Measurements from ENCODE around the gene RBMX. TPM values are rescaled to one million over a fixed set of nuclear protein-coding genes. Genes with fewer than 3 reads are reported as not detected.

Gene RBMX
- total RNA-seq, 1 experiment from 2014 or later = 414 TPM

GRCh38 chrX:136829413-136829812 is 51.1 kb downstream of the RBMX start:
- H2AK5ac ChIP-seq (ENCODE audit: insufficient read length, low read length) = no peak overlapping the region
- no peak for TF ChIP-seq CTCF (conservative IDR thresholded peaks at IDR 0.05)
- H3K9ac ChIP-seq (ENCODE audit: extremely low read depth, insufficient read length, low read length) = no peak overlapping the region
- H2AFZ ChIP-seq (ENCODE audit: low read length) = no peak overlapping the region
- H3K23me2 ChIP-seq (ENCODE audit: insufficient read length, low read depth, low read length, poor library complexity, severe bottlenecking) = no peaks in the 10 kb centered on the region
- no peak for DNase-seq
- no peaks in the 10 kb centered on the region for H3K27me3 Mint-ChIP-seq (ENCODE audit: low read depth)
- H3T11ph ChIP-seq (ENCODE audit: low read length) = no peak overlapping the region
- no peak overlapping the region for H2BK15ac ChIP-seq (ENCODE audit: low read depth, low read length)
- H3K18ac ChIP-seq (ENCODE audit: insufficient read length, low read depth, low read length) = no peak overlapping the region
- no peak overlapping the region for H2BK120ac ChIP-seq (ENCODE audit: low read depth, low read length, poor library complexity, severe bottlenecking)
- no peak overlapping the region for H3K4ac ChIP-seq (ENCODE audit: low read depth, low read length)
- no peak overlapping the region for H3K56ac ChIP-seq (ENCODE audit: insufficient read length, low read depth, low read length)
- H3K9me3 Mint-ChIP-seq = peaks cover 60 to 68% of the 10 kb centered on the region in 2 experiments
- no peak overlapping the region for H3K4me3 Mint-ChIP-seq
- H3K23ac ChIP-seq (ENCODE audit: insufficient read length, low read depth, low read length) = no peak overlapping the region
- no peaks in the 10 kb centered on the region for H3K79me1 ChIP-seq (ENCODE audit: insufficient read depth, low read depth, low read length, poor library complexity, severe bottlenecking)
- no peak overlapping the region for H4K8ac ChIP-seq (replicated peaks; ENCODE audit: insufficient read length, low read depth, low read length)
- peaks cover 4 to 10% (median 5%) of the 10 kb centered on the region in 3 experiments; a peak in 3 of 7 replicates for H3K36me3 Mint-ChIP-seq (ENCODE audit: insufficient read depth in 1 of 3, low read depth in 3 of 3)
- no peak overlapping the region for H2BK20ac ChIP-seq (ENCODE audit: low read depth, low read length, poor library complexity, severe bottlenecking)
- H3K4me1 ChIP-seq (ENCODE audit: insufficient read depth, low read length) = no peaks in the 10 kb centered on the region
- H4K5ac ChIP-seq (ENCODE audit: insufficient read length, low read depth, low read length) = no peak overlapping the region
- H3K27me3 ChIP-seq (ENCODE audit: insufficient read depth, low read length) = no peaks in the 10 kb centered on the region
- no peaks in the 10 kb centered on the region for H3K79me2 ChIP-seq (ENCODE audit: insufficient read depth, low read length)
- H3K27ac Mint-ChIP-seq = no peak overlapping the region
- H3K14ac ChIP-seq (ENCODE audit: insufficient read depth, low read length) = no peak overlapping the region
- peaks cover 51% of the 10 kb centered on the region for H3K9me3 ChIP-seq (ENCODE audit: control insufficient read depth, low read depth, low read length)
- no peak overlapping the region for H3K27ac ChIP-seq (ENCODE audit: insufficient read length, low read depth, low read length)
- WGBS (ENCODE audit: extremely low coverage, insufficient read length, low lambda C conversion rate) = no CpG with 5 or more reads among the region's 5 CpGs
- H3K4me2 ChIP-seq (ENCODE audit: insufficient read depth, insufficient read length, low read length) = no peak overlapping the region
- no peak overlapping the region for H2BK5ac ChIP-seq (ENCODE audit: insufficient read length, low read length)
- no peak overlapping the region for H4K91ac ChIP-seq (ENCODE audit: insufficient read length, low read depth, low read length)
- no peak overlapping the region for H2BK12ac ChIP-seq (ENCODE audit: insufficient read length, low read depth, low read length)
- H4K20me1 ChIP-seq (ENCODE audit: control insufficient read depth, insufficient read depth, insufficient read length) = no peaks in the 10 kb centered on the region
- no peaks in the 10 kb centered on the region for H3K4me1 Mint-ChIP-seq
